ENCODE measurements around the gene KCNG2.

KCNG2 gene

DNA sequence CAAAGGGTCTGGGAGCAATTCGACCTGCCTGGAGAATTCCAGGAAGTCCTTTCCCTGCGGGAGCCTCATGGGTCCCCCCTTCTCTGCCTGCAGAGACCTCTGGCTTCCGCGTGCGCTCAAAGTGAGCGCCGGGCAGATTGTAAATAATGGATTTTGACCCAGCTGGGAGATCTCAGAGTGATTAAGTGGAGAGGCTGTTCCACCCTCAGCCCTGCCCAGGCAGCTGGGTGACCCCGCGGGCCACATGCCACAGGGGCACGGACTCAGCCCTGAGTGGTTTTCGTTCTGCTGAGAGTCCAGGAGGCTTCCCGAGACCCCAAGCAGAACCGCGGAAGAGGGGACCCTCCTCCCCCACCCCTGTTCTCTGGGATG, 1.2 kb downstream of the KCNG2 start:
- TF ChIP-seq ZNF280D (tag by site-specific recombination; IDR thresholded peaks at IDR 0.05) = no peak
- TF ChIP-seq ZNF521 (tag by site-specific recombination; IDR thresholded peaks at IDR 0.05) = no peak
- TF ChIP-seq ZSCAN23 (tag by site-specific recombination; IDR thresholded peaks at IDR 0.05) = no peak
- TF ChIP-seq ZNF335 (tag by site-specific recombination; conservative IDR thresholded peaks at IDR 0.05) = no peak
- no peak for TF ChIP-seq ZNF785 (tag by site-specific recombination; IDR thresholded peaks at IDR 0.05)
- TF ChIP-seq OSR2 (tag by site-specific recombination; IDR thresholded peaks at IDR 0.05) = no peak
- no peak for TF ChIP-seq ZNF571 (tag by site-specific recombination; IDR thresholded peaks at IDR 0.05)
- TF ChIP-seq RBAK (tag by site-specific recombination; IDR thresholded peaks at IDR 0.05) = no peak
- TF ChIP-seq ZFP37 (tag by site-specific recombination; IDR thresholded peaks at IDR 0.05) = no peak
- TF ChIP-seq, protein P1, sequence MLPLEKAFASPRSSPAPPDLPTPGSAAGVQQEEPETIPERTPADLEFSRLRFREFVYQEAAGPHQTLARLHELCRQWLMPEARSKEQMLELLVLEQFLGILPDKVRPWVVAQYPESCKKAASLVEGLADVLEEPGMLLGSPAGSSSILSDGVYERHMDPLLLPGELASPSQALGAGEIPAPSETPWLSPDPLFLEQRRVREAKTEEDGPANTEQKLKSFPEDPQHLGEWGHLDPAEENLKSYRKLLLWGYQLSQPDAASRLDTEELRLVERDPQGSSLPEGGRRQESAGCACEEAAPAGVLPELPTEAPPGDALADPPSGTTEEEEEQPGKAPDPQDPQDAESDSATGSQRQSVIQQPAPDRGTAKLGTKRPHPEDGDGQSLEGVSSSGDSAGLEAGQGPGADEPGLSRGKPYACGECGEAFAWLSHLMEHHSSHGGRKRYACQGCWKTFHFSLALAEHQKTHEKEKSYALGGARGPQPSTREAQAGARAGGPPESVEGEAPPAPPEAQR (tag by site-specific recombination; IDR thresholded peaks at IDR 0.05) = no peak
- no peak for TF ChIP-seq ZNF48 (tag by site-specific recombination; IDR thresholded peaks at IDR 0.05)
- TF ChIP-seq ZNF561 (tag by site-specific recombination; IDR thresholded peaks at IDR 0.05; ENCODE audit: borderline replicate concordance) = no peak
- TF ChIP-seq ZNF426 (tag by site-specific recombination; IDR thresholded peaks at IDR 0.05) = no peak
- TF ChIP-seq MEIS1 (CRISPR knock-in tag; IDR thresholded peaks at IDR 0.05; ENCODE audit: borderline replicate concordance) = no peak
- TF ChIP-seq ZNF548 (tag by site-specific recombination; IDR thresholded peaks at IDR 0.05) = no peak
- no peak for TF ChIP-seq ZNF514 (tag by site-specific recombination; IDR thresholded peaks at IDR 0.05)
- ChIA-PET POLR2A (no interaction called here), CTCF (interaction anchor here (1.1 kb wide), 1 partner anchor 14 kb away, joined by 3 read pairs; no protein-coding TSS in a partner anchor)
- no peaks in the 10 kb centered on the region for H3K9me3 ChIP-seq (ENCODE audit: control insufficient read depth, insufficient read depth, low read depth, low read length)
- H3K36me3 ChIP-seq (ENCODE audit: control insufficient read depth in 2 of 2, insufficient read depth in 1 of 2, low read length in 2 of 2) = no peaks in the 10 kb centered on the region
- no peak overlapping the region for H3K4me3 ChIP-seq (ENCODE audit: low read depth, low read length)
- H3K27ac ChIP-seq (ENCODE audit: extremely low read depth, low read depth, low read length) = no peak overlapping the region
- no peaks in the 10 kb centered on the region; the same call in 1 of the 2 replicates for H3K4me1 ChIP-seq (ENCODE audit: control insufficient read depth, insufficient read depth, low read length)

DNA sequence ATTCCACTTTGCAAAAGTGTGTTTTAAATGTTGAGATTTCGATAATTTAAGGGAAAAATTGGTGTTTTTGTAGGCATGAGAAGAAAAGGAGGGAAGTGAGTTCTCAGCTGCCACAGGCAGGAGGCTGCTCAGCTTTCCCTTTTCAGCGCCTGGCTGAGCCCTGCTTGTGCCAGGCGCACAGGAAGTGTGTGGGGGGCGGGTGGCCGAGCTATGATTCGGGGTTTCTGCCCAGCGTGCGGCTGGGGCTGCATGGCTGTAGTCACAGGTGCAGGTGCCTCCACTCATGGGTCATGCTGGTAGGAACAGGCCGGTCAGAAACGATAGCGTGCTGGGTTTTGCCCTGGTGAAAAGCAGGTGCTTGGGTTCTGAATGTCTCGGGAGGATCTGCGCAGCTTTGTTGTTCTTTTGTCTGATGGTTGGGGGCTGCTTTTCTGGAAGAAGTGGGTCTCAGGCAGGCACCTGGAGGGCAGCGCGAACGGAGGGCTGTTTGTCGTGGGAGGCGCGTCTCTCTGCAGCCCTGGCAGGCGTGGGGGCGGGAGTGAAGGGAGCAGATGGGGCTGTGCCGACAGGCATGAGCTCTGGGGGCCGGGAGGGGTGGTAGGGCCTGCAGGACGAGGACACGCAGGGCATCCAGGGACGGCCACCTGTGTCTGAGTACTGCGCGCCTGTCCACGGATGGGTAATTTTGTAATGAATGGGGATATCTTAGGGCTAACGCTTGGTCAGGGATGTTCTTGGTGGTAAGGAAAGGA, 2.1 kb downstream of the KCNG2 start:
- Histone ChIP-seq H3K27ac (ENCODE audit: extremely low read depth, low read depth, low read length) (no peak overlapping the region), H3K9me3 (ENCODE audit: control insufficient read depth, insufficient read depth, low read depth, low read length) (no peaks in the 10 kb centered on the region)
- CTCF ChIA-PET = interaction anchor here (1.1 kb wide), 1 partner anchor 13 kb away, joined by 3 read pairs; no protein-coding TSS in a partner anchor
- TF ChIP-seq EGR2 (tag by site-specific recombination; IDR thresholded peaks at IDR 0.05; ENCODE audit: low read depth) = no peak
- no peak for TF ChIP-seq ZNF133 (tag by site-specific recombination; IDR thresholded peaks at IDR 0.05)
- no peak for TF ChIP-seq AEBP2 (tag by site-specific recombination; IDR thresholded peaks at IDR 0.05; ENCODE audit: borderline replicate concordance)
- no peak for TF ChIP-seq ZNF830 (tag by site-specific recombination; IDR thresholded peaks at IDR 0.05; ENCODE audit: low read depth)
- TF ChIP-seq ZNF2 (tag by site-specific recombination; IDR thresholded peaks at IDR 0.05) = no peak
- no peak for TF ChIP-seq ZNF692 (tag by site-specific recombination; IDR thresholded peaks at IDR 0.05)
- TF ChIP-seq ELK4 (IDR thresholded peaks at IDR 0.05; ENCODE audit: borderline replicate concordance, low read depth, low read length) = no peak
- no peak for TF ChIP-seq ZNF596 (tag by site-specific recombination; IDR thresholded peaks at IDR 0.05)
- no peak for TF ChIP-seq ZNF544 (tag by site-specific recombination; IDR thresholded peaks at IDR 0.05)
- no peak for TF ChIP-seq ZNF561 (tag by site-specific recombination; IDR thresholded peaks at IDR 0.05; ENCODE audit: borderline replicate concordance)
- no peak for TF ChIP-seq ZNF555 (tag by site-specific recombination; conservative IDR thresholded peaks at IDR 0.05)
- TF ChIP-seq ZBTB8A (tag by site-specific recombination; IDR thresholded peaks at IDR 0.05) = no peak

More for the DNA sequence above, 2.1 kb downstream of the KCNG2 start:
- H3K4me1 ChIP-seq (ENCODE audit: control insufficient read depth, insufficient read depth, low read length) = no peaks in the 10 kb centered on the region; the same call in 1 of the 2 replicates
- no peak overlapping the region for H3K4me3 ChIP-seq (ENCODE audit: low read depth, low read length)
- POLR2A ChIA-PET = no interaction called here
- no peaks in the 10 kb centered on the region for H3K36me3 ChIP-seq (ENCODE audit: control insufficient read depth in 2 of 2, insufficient read depth in 1 of 2, low read length in 2 of 2)
